ENCODE measurements around the gene CRY1.

Gene CRY1

GRCh38 chr12:107093417-107094182 lies at the start of gene CRY1:
CRY1 (minus strand) TSS chr12:107093549; CDS start chr12:107092961, 588 bp downstream.
- peak; percentile 25 to 93 for DNase-seq

DNA sequence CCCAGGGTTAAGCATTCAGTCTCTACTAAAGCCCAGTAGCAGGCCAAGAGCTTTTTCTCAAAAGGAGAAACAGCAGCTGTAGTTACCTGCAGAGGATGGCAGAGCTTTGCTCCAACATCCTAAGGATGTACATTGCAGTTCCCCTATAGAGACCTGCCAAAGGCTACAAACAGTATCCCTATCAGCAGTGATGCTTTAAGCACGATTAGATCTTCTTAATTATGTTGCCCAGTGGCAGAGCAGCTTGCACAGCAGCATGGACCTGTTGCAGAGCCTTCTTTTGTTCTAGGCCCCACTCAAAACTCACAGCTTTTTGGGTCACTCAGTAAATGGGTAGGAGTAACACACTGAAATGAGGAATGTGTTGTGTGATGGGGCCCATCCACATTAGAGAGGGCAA lies 46.4 kb upstream of the CRY1 start:
- DNase-seq = no peak

DNA sequence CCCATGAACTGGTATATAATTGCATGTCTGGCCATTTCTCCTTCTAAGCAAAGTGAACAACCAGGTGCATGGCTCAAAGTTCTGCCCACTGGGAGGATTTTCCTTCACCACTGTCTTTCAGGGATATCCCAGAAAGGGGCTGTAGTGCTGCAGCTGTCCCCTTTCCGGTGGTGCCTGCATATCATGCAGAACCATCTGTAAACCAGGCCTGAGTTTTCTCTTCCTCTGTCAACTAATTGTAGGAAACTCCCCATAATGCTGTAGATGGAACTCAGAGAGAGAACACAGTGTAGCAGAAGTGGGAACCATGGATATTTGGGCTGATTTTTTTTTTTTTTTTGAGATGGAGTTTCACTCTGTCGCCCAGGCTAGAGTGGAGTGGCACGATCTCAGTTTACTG lies 45.6 kb upstream of the CRY1 start:
- no peak for DNase-seq

DNA sequence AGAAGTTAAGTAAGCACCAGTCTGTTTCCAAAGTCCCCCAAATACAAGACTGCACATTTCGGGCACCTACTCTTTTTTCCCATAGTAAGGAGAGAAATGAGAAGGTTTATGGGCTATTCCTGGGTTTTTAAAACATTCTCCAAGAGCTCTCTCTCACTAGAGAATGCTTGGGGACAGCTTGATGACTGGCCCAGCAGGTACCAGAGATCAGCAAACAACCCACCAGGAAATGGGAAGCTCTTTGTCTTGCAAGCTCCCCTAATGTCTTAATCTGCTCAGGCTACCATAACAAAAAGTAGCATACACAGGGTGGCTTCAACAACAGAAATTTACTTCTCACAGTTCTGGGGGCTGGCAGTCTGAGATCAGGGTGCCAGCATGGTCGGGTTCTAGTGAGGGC lies 41.8 kb upstream of the CRY1 start:
- no peak for DNase-seq

GRCh38 chr12:107134558-107134957 lies 41.2 kb upstream of the CRY1 start:
- DNase-seq = no peak

DNA sequence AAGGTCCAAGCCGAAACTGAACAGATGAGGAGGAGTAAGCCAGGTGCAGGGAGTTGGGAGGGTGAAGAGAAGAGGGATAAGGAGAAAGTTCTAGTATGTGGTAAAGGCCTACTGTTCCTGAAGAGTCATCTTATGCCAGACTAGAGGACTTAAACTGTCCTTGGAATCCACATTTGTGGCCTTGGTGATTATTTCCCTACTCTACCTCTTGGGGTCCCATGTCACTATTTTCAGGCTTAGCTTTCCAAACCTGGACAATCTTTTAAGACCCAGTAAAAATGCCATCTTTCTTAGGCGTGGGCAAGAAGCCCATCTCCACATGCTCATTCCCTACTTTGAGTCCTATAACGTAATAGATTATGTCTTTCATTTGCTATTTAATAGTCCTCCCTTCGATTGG lies 40.1 kb upstream of the CRY1 start:
- no peak for DNase-seq

DNA sequence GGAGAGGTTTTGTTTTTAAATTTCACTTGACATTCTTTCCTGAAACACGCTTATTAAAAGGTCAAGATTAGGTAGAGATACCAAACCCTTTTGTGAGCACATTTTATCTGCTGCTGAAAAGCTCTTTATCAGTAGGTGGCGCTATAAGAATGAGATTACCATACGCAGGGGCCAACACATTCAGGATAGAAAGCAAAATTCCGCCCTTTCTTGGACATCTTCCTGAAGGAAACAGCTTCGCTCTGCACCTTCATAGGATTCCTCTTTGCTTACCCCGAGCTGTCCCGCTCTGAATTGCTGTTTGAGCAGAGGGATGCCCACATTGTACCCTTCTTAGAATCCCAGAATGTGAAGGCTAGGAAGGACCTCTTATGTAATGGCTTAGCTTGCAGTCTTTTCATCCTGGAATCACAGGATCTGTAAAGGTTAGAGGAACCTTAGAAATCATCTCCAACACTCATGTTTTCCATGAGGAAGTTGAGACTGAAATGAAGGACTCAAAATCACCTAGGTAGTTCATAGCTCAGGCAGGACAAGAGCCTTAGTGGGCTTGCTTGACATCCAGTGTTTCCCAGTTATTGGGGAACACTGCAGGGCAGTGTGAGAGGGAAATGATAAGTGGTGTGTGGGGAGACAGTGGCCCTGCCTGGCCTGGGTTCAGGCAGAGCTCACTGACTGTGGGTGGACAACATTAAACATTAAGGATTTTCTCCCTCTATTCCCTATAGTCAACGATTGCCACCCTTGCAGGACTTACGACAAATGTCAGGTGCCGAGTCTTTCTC lies 38.7 kb upstream of the CRY1 start:
- DNase-seq = peak in 1 of 2 donors; percentile 9

DNA sequence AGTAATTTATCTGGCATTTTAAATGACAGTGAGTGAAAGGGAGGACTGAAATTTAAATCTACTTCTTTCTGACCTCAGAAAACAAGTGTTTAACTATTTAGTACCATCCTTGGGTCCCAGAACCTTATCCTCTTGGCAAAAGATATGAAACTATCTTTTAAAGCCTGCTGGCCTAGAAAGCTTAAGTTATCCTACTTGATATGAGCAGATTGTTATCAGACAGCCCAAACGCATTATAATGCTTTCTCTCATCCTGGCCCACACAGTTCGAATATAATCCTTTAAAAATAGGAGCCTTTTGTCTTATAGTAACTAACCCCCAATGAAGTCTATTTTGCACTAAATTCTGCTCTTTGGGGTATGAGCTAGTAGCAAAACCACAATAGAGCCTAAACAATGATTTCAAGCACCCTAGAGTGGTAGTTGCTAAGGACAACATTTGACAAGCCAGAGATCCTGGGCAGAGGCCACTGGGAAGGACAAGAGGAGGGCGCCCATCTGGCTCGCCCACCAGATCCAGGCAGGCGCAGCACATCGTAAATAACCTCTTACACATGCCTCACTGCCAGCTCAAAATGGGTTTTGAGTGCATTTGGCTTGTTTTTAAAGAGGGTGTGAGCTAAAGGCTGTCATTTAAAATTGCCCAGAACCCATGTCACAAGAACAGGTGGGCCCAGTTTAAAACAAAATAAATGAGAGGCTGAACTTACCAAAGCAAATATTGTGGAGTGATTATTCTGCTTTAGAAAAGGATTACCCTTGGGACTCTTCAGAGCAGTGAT lies 37.7 kb upstream of the CRY1 start:
- no peak for DNase-seq

DNA sequence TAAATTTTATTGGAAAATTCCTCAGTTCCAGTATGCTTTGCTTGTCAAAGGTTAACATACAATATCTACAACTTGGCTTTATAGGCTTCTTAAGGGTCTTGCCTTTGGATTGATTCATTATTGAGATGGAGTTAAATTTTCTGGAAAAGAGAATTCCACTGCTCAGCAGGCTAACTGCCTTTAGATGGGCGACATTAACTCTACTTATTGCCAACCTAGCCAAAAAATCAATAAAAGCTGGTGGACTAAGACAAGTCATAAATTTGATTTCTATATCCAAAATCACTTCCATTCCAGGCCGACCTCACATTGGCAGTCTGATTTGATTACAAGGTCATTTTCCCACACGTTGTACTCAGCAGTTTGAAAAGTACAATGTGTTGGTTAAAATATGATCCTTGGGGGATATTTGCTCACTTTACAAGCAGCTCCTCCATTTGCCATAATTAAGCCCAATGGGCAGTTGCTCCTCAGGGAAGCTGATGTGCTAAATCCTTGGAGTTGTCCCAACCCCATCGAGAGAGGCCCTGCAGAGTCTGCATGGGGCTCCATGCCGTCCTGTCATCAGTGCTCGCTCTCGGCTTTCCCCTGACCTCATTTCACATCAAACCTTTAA lies 36.1 kb upstream of the CRY1 start:
- DNase-seq = no peak

- DNase-seq = no peak
Observed at GRCh38 chr12:107127482-107128430, 34.4 kb upstream of the CRY1 start.

DNA sequence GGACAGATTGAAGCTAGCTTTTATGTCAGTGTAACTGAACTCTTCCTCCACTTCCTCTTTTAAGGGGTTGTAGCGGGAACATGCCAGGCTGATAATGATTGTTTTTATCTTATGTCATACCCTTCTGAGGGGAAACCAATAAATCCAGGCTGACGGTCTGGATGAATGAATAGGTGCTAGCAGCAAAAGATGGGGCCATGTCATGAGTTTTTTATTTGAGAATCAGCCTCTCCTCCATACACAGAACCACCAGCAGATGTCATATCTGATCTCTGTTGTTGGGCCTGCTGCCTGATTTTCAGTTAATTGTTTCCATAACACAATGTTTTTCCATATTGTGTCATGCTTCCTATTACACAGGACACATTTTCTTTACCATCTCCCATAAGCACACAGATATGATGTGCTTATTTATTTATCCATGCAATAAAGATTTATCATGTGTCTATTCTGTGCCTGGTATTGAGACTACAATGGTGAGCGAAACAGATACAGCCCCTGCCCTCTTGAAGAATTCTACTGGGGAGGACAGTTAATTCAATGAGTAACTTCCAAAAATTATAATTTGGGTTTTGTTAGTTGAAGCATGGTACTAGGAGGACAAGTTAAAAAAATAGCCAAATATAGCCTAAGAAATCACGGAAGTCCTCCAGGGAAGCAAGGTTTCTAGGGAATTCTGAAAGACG lies 33.6 kb upstream of the CRY1 start:
- peak in 1 of 2 donors; percentile 18 for DNase-seq

- no peak for DNase-seq
Observed at GRCh38 chr12:107125833-107126232, 32.5 kb upstream of the CRY1 start.

DNA sequence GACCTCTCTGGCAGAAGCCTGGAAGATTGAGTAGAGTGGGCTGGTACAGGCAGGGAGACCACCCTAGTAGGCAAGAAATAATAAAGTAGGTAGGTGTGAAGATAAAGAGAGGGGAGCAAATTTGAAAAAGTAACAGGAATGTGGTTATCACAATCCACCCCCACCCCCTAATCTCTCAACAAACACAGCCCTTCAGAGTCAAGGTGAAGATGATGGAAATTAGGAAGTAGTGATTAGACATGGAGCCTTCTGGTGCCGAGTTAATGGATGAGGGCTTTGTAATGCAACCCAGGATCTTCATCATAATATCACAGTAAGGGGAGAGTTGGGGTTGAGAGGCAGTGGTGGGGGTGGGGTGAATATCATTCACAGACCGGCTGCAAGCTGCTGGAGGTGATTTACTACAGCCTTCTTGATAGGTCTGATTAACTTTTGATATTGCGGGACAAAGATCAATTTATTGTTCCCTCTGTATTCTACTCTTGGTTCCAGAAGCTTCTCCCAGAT lies 29.2 kb upstream of the CRY1 start:
- DNase-seq = no peak

- no peak for DNase-seq
Observed at GRCh38 chr12:107119091-107119490, 25.7 kb upstream of the CRY1 start.

- no peak for DNase-seq
Observed at GRCh38 chr12:107118624-107119023, 25.3 kb upstream of the CRY1 start.

DNA sequence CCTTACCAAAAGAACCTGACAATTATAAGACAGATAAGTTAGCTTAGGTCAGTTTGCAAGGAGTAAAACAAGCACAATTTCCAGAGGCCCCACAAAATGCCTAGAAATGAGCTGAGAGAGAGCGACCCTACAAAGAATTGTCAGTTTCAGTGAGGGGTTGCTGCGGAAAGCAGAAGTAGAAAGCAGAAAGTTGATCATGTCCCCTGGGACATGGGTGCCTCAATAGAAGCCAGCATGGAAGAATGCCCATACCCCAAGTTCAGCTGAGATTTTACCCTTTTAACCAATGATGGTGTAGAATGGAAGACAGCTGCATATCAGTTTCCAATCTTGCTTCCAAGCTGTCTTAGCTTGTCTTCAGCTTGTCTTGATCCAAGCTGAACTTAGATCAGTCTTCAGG lies 21.8 kb upstream of the CRY1 start:
- DNase-seq = no peak

- no peak for DNase-seq
Observed at GRCh38 chr12:107111314-107111713, 18.0 kb upstream of the CRY1 start.

GRCh38 chr12:107109726-107110719 lies 16.7 kb upstream of the CRY1 start:
- no peak for DNase-seq

- no peak for DNase-seq
Observed at GRCh38 chr12:107108995-107109508, 15.7 kb upstream of the CRY1 start.
